ENCODE results near the gene NRP2.

Gene NRP2

GRCh38 chr2:205802065-205802464 is 119.8 kb downstream of the NRP2 start:
- Histone ChIP-seq H3K4me3 (no peak overlapping the region), H3K27ac (no peak overlapping the region)
- TF ChIP-seq, protein P1, sequence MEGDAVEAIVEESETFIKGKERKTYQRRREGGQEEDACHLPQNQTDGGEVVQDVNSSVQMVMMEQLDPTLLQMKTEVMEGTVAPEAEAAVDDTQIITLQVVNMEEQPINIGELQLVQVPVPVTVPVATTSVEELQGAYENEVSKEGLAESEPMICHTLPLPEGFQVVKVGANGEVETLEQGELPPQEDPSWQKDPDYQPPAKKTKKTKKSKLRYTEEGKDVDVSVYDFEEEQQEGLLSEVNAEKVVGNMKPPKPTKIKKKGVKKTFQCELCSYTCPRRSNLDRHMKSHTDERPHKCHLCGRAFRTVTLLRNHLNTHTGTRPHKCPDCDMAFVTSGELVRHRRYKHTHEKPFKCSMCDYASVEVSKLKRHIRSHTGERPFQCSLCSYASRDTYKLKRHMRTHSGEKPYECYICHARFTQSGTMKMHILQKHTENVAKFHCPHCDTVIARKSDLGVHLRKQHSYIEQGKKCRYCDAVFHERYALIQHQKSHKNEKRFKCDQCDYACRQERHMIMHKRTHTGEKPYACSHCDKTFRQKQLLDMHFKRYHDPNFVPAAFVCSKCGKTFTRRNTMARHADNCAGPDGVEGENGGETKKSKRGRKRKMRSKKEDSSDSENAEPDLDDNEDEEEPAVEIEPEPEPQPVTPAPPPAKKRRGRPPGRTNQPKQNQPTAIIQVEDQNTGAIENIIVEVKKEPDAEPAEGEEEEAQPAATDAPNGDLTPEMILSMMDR (IDR thresholded peaks at IDR 0.05): no peak
- DNase-seq (ENCODE audit: low spot score): no peak

DNA sequence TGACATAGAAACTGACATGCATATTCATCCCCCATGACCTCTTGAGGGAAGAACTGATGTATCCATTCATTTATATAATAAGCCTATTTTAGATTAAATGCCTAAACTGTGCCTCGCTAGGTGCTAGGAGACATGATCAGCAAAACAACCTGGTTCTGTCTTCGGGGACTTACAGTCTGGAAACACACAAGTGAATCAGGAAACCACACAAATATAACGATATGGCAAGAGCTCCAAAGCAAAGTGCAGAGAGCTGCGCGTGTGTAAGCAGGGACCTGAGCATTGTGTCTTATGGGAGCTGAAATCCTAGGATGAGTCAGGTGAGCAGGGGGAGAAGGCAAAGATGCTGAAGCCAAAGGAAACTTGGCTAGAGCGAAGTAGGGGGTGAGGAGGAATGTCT is 120.6 kb downstream of the NRP2 start:
- no peak for DNase-seq (ENCODE audit: low spot score)
- TF ChIP-seq, protein P1 (IDR thresholded peaks at IDR 0.05): no peak
- H3K4me3 ChIP-seq: no peak overlapping the region
- no peak overlapping the region for H3K27ac ChIP-seq

DNA sequence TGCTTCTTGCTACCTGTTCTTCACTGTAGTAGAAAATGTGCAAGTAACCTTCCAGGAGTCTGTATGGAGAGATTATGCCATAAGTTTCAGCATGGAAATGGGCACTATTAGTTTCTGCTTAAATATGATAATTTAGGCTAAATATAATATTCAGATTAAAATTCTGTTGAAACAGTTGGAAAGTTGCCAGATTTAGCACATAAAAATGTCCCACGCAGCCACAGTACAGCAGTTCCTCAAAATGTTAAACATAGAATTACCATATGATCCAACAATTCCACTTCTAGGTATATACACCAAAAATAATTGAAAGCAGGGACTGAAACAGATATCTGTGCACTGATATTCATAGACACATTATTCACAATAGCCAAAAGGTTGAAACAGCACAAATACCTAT is 121.2 kb downstream of the NRP2 start:
- H3K27ac ChIP-seq: no peak overlapping the region
- no peak overlapping the region for H3K4me3 ChIP-seq
- TF ChIP-seq, protein P1 (IDR thresholded peaks at IDR 0.05): no peak
- DNase-seq (ENCODE audit: low spot score): no peak

DNA sequence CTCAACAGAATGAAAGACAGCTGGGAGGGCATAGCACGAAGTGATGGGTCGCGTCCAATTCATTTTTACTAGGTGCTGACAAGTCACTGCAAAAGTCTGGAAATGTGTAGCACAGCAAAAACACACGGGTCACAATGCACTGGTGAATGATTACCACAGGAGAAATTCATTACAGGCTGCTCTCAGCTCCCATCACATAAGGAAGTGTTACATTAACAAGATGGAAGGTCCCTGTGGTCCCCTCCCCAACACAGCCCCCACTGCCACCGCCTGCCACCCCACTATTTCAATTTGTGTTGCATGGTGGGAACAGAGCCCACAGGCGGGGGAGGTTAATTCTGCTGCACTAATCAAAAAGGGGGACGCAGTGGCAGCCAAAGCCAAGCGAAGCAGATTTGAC is 122.8 kb downstream of the NRP2 start:
- TF ChIP-seq, protein P1 (IDR thresholded peaks at IDR 0.05): no peak
- DNase-seq (ENCODE audit: low spot score): no peak
- H3K4me3 ChIP-seq: no peak overlapping the region

GRCh38 chr2:205806143-205806905 is 124.0 kb downstream of the NRP2 start:
- DNase-seq (ENCODE audit: low spot score): no peak
- Histone ChIP-seq H3K27ac (no peak overlapping the region), H3K4me3 (no peak overlapping the region)
- TF ChIP-seq, protein P1 (IDR thresholded peaks at IDR 0.05): no peak

More for the DNA sequence above, 122.8 kb downstream of the NRP2 start:
- no peak overlapping the region for H3K27ac ChIP-seq

DNA sequence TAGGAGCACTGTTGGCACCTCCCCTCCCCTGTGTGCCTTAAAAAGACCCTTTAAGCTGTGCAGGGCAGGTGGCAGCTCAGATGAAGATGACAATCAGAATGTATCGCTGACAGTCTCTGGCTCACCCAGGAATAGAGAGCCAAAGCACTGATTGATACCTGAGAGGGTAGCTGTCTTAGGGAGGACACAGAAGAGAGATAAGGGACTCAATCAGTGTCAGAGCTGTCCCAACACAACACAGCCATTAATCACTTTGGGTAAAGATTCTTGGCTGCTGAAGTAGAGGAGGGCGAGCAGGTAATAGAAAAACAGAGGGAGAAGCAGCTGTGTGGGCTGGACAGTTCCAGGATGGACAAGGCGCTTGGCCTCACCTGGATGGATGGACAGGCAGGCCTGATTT is 124.9 kb downstream of the NRP2 start:
- Histone ChIP-seq H3K4me3 (no peak overlapping the region), H3K27ac (no peak overlapping the region)
- TF ChIP-seq, protein P1 (IDR thresholded peaks at IDR 0.05): no peak
- DNase-seq (ENCODE audit: low spot score): no peak

DNA sequence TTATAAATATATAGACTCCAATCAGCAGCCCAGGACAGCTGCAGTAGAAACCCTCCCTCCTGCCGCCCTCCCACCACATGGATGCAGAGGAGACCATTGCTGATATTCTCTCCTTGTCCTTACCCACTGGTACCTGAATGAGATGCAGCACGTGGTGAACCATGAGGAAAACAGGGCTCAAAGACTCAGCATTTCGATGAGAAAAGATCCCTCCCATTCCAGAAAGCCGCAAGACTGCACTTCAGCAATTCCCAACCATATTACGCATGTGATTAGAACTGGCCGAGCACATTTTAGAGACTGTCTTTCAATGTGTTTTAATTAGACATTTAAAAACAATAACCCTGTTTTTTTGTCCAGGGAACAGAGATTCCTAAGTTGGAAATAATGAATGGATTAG is 125.5 kb downstream of the NRP2 start:
- TF ChIP-seq, protein P1 (IDR thresholded peaks at IDR 0.05): no peak
- H3K27ac ChIP-seq: no peak overlapping the region

More for the DNA sequence above, 125.5 kb downstream of the NRP2 start:
- H3K4me3 ChIP-seq: no peak overlapping the region
- DNase-seq (ENCODE audit: low spot score): no peak
